HL-60/S4 treated with phorbol 12-myristate 13-acetate at 8.2 ng/mL for 4 days and 3 days (cell line): ENCODE data around the gene HK2.
"Not testable (repeated sequence)": the region's sequence is repeated elsewhere in the genome, so short reads cannot be mapped to it uniquely, and the experiment has no call there.

Experiments
- in situ Hi-C: fragments of 300-500 bp; cut with MboI; formaldehyde crosslinking; loops from 2 replicates; pipeline ENCODE4 v1.15.0; 2022; ENCODE audit warnings: low sequenced_read_pairs

Gene HK2

DNA sequence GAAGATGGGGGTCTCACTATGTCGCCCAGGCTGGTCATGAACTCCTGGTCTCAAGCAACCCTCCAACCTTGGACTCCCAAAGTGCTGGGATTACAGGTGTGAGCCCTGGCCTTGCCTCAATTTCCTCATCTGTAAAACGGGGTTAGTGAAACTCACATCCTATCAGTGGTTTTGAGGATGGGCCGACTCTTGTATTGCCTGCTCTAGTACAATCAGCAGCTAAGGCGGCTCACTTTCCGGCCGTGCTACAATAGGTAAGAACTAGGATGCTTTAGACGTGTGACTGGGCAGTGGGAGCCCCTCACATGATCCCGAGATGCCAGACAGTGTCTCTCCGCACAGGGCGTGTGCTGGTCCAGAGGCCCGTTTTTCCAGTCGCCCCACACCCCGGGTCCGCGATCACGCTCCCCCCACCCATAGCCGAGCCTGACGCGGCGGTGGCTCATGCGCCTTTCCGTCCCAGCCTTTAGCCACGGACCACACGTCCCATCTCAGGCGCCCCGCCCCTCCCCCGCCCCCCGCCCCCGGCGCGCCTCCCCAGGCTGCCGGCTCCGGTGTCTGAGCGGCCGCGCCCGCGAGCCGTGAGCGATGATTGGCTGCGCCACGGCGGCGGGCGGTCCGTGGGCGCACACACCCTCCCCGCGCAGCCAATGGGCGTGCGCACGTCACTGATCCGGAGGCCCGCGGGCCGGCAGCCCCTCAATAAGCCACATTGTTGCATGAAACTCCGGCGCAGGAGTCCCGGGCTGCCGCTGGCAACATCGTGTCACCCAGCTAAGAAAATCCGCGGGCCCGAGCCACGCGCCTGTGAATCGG is at the start of gene HK2:
TSS of gene HK2 (plus strand) at position 710 of the 816 bp plus-strand sequence. CDS start 454 bp downstream, outside the sequence.
- in situ Hi-C loops: no loop called here

DNA sequence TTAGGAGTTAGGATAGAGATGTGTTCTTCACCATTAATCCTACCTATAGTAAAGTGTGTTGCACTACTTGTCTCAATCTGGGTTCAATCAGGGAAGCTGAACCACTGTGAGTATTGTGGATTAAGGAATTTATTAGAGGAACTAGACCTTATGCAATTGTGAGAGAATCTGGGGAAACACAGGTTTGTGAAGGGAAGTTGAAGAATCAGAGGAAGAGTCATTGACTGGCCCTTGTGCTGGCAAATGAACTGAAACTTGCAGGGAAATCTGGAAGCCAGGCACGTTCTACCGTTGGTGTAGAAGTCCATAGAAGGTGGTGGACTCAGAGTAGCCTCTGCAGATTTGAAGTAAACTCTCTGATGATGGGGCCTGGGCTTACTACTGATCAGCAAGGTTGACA is 44.7 kb upstream of the HK2 start:
- in situ Hi-C loops: no loop called here

DNA sequence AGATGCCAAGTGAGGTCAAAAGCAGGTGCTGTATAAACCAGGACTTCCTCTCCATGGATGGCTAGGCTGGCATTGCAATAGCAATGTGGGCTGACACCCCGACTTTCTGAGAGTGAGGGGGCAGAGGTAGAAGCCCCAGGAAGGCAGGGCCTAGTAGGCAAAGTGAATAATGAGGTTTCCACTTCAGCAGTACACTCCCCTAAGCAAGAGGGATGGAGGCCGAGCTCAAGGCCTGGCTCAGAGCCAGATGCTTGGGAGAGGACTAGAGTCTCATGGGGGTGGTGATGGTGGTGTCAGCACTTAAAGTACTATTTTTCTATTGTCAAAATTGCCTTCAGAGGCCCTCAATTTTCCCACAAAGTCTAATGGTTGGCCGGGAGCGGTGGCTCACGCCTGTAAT is 41.6 kb upstream of the HK2 start:
- in situ Hi-C loops: no loop called here

DNA sequence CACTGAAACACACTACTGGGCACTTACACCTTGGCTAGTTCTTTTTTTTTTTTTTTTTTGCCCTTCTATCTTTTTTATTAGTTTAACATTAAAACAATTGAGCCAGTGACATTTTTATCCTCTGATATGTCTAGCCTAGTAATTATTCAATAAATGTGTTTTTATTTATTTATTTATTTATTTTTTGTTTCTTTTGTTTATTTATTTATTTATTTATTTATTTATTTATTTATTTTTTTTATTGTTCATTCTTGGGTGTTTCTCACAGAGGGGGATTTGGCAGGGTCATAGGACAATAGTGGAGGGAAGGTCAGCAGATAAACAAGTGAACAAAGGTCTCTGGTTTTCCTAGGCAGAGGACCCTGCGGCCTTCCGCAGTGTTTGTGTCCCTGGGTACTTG is 39.0 kb upstream of the HK2 start:
- in situ Hi-C loops: not testable (repeated sequence)

DNA sequence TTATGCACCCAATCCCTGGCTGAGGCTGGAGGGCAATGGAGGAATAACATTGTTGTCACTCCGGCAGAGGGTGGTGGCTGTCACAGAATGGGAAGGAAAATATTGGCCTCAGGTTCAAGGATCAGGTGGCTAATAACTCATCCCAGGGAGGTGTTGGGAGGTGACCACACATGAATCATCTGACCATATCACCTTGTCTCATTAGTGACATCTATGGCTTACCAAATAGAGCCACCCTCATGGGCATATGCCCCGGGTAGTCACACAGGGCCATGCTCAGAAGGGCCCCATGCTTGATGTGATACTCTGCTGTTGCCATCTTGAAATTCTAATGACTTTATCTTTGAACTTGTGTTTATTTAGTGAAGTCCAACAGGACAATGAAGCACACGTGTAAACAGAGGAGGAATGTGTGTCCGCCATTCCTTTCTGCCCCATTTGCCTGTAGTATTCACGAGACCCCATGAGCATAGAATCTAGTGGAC is 27.5 kb upstream of the HK2 start:
- in situ Hi-C loops: no loop called here

DNA sequence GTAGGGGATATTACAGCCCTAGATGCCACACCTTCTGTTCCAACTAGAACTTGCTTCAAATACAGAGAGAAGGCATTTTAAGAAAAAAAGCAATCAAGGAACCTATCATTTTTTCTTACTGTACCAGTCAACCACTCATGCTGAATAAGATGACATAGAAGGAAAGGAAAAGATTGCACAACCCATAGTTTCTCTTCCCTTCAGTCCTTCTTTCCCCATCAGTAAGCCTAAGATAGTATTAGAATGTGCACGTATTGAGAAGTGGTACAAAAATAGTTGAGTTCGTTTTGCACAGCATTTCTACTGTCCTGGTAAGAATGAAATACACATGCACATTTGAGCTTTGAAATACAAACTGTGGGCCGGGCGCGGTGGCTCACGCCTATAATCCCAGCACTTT is 27.0 kb upstream of the HK2 start:
- in situ Hi-C loops: no loop called here

DNA sequence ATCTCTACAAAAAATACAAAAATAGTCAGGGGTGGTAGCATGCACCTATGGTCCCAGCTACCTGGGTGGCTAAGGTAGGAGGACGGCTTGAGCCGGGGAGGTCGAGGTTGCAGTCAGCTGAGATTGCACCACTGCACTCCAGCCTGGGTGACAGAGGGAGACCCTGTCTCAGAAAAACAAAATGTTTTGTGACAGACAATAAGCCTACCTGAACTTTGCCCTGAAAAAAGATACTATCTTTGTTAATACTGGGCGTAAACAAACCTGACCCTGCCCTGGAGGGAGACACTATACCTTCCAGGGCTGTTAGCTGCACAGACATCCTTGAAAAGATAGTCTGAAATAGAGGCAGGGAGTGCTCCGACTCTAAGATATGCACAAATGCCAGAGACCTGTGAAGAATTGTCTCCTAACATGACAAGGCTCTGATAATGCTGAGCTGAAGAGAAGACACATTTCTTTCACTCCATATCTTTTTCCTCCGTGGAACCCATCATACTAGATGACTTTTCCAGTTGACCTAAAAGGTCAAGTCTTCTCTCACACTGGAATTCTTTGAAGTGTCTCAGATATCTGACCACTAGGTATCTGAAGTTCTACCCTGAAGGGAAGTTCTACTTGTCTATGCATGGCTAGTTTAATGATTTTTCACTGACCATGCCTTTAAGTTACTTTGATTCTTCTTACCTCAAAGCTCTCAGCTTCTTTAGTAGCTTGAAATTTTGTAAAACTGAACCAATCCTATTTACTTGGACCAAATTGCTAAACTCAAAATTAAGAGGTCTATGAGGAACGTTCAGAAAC is 20.9 kb upstream of the HK2 start:
- in situ Hi-C loops: no loop called here

DNA sequence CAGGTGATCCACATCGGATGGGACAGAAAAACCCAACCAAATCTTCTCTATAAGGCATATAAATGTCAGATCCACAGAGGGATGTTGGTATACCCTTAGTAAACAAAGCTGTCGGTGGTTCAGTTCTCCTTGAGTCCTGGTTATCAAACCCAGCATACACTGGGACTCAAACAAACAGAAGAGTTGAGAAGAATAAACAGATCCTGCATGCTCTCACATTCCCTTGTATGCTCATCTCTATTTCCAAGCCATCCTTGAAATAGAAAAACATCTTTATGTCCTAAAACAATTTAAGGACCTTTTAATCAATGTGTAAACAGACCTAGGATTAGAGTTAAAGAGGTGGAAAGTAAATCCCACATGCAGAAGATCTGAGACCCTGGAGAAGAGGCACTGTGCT is 19.8 kb upstream of the HK2 start:
- in situ Hi-C loops: no loop called here

DNA sequence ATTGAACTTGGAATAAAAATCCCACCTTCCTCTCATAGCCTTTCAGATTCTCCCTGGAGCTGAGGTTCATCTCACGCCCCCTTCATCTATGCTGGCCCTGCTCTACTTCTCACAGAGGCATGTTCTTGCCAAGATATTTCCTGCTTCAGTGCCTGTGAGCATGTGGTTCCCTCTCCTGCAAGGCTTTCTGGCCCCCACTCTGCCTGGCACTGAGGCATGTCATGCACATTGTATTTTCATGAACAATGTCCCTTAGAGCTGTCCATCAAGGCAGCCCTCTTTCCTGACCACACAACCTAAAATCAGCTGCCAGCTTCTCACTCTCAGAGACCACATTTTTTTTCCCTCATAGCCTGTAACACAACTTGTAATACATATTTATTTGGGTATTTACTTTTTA is 18.0 kb upstream of the HK2 start:
- in situ Hi-C loops: no loop called here

DNA sequence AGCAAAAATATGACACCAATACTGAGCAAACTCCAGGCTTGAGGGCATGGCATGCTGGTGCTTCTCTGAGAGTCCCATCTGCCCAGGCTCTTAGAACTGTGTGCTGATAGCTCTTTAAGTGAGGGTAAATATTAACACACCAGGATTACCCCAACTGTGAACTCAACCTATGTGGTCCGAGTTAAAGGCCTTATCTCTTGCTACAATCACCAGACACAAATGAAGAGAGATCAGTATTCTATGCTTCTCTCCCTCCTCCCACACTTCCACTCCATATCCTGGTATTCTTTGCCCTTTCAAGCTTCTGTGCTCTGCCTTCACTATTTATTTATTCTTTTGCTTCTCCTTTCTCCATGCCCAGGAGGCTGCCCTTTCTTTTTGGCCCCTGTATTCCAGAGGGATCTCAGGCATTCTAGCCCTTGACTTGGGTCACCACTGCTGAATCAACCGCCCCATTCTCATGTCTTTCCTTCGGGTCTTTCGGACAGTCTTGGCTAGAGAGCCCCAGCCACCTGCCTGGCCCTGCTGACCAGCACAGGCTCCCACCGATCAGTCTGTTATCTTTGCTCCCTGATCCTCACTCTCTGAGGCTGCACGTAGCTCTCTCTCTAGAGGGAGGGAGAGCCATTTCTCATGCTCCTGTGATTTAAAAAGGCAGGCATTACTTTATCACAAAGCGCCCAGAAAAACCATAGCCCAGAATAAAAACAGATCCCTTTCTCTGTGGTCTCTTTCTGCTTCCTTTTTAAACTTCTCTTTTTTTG is 17.2 kb upstream of the HK2 start:
- in situ Hi-C loops: no loop called here

DNA sequence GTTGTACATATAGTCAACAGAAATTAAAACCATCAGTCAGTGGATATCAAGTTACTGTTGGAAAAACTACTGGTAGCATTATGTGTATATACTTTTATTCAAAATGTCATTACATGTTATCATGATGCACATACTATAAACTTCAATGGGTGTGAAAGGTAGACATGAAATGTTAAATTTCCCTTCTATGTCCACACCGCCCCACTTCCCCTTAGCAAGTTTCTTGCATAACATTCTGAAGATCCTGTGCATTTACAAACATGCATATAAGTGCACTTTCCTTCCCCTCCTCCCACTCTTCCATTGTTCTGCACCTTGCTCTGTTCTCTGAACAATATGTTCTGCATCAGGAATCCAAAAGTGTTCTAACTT is 16.6 kb upstream of the HK2 start:
- in situ Hi-C loops: no loop called here

DNA sequence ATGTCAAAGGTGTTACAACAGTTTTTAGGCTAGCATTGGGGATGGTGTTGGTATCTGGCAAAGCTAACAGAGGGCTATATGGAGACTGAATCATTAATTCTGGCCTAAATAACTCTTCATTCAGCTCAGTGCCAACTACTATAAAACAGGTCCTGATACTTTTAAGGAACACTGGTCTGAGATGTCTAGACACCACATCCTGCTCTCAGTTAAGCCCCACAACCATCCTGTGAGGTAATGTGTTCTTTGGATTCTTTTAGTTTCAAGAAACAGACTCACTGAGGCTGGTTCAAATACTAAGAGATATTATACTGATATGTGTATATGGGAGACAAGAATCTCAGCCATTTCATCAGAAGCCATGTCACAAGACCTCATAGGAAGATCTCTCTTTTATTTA is 14.2 kb upstream of the HK2 start:
- in situ Hi-C loops: no loop called here

DNA sequence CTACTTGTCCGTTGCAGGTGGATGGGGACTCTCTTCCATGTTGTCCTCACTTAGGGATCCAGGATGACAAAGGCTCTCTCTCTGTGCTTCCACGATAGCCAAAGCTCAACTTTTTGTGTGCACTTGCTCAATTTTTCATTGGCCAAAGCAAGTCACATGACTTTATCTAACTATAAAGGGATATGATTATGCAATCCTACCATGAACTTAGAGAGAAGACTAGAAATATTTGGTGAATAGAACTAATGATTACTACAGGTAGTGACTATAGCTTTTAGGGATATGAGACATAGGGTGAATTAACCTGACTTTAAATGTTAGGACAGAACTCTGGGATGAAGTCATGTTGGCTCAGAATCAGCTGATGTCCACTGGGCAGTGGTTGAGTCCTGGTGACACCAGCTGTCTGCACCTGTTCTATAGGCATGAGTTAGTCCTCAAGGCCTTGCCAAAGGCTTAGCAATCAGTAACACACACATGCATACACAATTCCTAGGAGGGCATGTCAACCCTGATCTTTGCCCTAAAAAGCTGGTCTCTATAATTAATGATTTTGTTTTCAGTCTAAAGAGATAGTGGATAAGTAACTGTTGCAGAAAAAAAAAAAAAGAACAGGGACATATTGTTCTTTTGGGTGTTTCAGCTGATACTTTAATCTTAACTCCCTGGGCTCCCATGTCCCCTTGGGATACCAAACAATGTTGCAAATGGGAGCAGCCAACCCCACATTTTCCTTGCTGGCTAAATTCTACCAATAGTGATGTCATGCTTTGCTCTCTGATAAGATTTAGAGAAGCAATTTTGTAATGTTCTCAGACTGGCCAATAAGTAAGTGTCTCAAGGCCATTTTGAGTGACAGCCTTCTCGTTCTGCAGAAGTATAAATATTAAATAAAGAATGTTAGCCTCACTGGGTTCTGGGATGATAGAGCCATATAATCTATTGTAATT is 12.5 kb upstream of the HK2 start:
- in situ Hi-C loops: no loop called here

DNA sequence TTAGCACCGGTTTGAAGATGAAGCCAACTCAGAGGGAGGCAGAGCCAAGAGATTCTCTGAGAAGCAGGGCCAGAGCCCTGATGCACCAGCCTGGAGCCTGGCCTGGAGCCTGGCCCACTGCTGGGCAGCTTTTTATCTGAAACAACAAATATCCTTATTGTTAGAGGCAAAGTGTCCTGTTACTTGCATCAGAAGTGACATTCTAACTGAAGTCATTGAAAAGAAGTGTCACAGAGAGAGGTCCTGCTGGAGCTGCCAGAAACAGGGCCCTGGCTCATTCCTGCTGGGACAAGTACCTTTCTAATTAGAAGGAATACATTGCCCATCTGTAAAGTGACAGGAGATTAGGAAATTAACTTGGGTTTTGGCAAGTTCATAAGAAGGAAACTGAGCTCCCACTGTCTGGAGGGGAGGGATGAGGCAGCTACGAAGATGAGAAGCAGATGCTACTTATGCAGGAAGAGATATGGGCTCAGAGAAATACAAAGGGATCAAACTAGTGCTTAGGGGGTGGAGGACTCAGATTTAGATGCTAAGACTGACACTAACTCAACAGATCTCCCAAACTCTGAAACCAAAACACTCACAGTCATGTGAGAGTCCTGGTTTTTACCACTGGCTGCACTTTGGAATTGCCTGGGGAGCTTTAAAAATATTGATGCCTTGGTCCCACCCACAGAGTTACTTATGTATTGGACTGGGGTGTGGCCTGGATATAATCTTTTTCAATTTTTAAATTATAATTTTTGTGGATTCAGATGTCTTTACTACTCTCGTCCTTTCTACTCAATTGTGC is 11.0 kb upstream of the HK2 start:
- in situ Hi-C loops: no loop called here

DNA sequence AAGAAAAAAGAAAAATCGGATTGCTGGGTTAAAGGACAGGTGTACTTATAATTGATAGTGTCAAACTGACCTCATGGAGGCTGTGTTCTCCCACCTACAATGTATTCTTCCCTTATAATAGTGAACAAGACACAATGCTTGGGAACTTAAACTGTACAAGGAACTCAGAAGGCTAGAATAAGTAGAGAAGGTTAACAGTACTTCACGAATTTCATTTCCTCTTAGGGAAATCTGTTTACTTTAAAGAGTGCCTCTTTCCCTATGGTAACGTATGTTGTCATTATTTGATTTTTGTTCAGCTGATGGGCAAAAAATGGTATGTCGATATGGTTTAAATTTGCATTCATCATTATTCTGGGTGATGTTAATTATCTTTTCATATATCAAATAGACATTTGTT is 9.2 kb upstream of the HK2 start:
- in situ Hi-C loops: no loop called here

DNA sequence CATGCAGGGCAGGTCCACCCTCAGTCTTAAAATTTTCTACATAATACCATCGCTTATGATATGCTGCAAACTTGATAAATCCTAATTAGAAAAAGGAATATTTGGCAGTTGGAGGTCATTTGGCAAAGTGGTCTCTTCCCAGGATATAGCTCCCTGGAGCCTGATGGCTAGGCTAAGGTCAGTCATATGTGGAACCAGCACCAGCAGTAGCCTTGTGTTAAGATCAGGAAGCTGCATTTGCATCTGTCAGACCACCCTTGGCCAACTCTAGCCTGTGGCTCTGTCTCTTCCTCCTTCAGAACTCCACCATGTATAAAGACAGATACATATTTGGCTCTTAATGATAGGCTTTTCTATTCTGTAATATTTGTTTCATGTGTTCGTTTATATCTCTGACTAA is 5.4 kb upstream of the HK2 start:
- in situ Hi-C loops: no loop called here

DNA sequence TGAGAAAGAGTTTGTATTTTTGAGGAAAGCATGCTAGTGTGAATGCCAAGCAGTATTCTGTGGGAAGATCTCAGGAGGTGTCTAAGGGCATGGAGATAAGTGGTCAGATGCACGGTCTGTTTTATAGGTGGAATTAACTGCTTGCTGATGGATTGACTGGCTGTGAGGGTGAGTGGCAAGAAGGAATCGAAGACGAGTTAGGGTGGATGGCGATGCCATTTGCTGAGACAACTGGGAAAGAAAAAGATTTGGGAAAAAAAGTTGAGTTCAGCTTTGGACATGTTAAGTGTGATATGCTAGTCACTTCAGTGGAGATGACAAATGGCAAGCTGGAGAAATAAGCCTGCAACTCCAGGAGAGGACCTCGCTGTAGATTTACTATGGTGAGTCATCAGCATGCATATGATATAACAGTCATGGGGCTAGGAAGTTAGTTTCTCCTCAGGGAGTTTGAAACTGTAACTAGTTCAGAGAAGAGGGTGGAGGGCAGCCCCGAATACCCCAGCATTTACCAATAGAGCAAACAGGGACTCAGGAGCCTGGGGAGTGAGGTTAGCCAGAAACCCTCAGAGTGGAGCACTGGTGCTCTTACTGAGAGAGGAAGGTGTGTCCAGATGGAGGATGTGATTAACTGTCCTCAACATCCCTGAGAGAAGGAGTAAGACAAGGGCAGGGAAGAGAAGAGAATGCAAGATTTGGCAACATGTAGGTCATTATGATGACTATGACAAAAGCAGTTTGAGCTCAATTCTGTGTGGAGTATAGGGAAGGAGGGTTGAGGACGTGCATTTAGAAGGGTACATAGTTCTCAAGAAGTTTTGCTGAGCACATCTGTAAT is 2.0 kb upstream of the HK2 start:
- in situ Hi-C loops: no loop called here

DNA sequence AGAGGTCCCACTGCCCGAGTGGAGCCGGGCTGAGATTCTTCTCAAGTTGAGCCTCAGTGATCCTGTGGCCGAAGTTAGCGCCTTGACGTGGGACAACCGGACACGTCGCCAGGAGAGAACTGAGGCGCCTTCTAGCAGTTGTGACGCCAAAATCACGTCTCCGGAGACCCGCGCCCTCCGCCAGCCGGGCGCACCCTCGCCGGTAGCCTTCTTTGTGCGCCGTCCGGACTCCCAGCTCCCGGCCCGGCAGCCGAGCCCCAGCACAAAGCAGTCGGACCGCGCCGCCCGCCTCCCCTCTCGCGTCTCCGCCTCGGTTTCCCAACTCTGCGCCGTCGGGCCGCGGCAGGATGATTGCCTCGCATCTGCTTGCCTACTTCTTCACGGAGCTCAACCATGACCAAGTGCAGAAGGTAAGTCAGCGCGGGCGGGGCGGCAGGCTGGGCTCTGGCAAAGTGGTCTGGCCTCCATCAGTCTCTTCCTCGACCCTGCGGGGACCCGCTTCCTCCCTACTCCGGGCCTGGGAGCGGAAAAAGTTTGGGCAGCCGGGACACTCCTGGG is 386 bp downstream of the HK2 start:
- in situ Hi-C loops: not testable (repeated sequence)
